ENCODE results near the gene NAV1. TPM values are rescaled to one million over a fixed set of nuclear protein-coding genes. Genes with fewer than 3 reads are reported as not detected.

Gene NAV1
- total and polyA plus RNA-seq, 2 of the 8 experiments (the other 6 are each of a cell fraction or from before 2014, with no cell fraction given) = 9.9 to 42.7 TPM

DNA sequence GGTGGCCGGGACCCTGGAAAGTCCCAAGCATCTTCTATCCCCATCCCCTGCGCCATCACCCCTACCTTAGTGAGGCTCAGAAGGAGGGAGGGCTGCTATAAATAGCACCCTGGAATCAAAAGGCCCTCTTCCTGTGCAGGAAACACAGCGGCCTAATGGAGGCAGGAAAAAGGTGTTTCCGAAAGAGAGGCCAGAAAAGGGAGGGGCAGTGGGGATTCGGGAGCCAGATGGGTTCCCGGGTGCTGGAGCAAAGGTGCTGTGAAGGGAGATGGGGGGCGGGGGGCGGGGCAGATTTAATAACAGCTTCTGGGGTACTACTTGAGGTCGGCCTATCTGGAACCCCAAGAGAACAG, 16.6 kb downstream of the NAV1 start:
- Histone ChIP-seq H3K18ac (ENCODE audit: extremely low read depth, low read length) (no peak overlapping the region), H3K9me3 (ENCODE audit: insufficient read depth in 2 of 2, low read depth in 1 of 2, low read length in 1 of 2) (no peaks in the 10 kb centered on the region), H2BK5ac (ENCODE audit: low read depth, low read length) (no peak overlapping the region), H3K23me2 (ENCODE audit: low read depth, low read length) (no peaks in the 10 kb centered on the region), H2BK15ac (ENCODE audit: low read length) (no peak overlapping the region), H3K79me2 (ENCODE audit: control insufficient read depth in 1 of 2, insufficient read depth in 2 of 2, low read length in 2 of 2) (no peaks in the 10 kb centered on the region), H3K56ac (replicated peaks; ENCODE audit: insufficient read length, low read depth, low read length) (no peak overlapping the region), H3K4me3 (ENCODE audit: extremely low read depth in 1 of 4, insufficient read depth in 2 of 4, low read depth in 3 of 4, low read length in 4 of 4) (no peak overlapping the region), H3K9ac (replicated peaks in 1 of 4; ENCODE audit: extremely low read depth in 1 of 4, low read depth in 3 of 4, low read length in 3 of 4) (no peak overlapping the region), H3K23ac (ENCODE audit: insufficient read length) (no peak overlapping the region), H2AK5ac (ENCODE audit: low read depth, low read length) (no peak overlapping the region), H4K8ac (ENCODE audit: extremely low read depth, insufficient read depth, low read length) (no peak overlapping the region), H3K79me1 (ENCODE audit: low read depth, low read length) (no peaks in the 10 kb centered on the region), H4K91ac (replicated peaks; ENCODE audit: insufficient read length, low read length) (no peak overlapping the region), H3K4ac (replicated peaks; ENCODE audit: insufficient read length, low read depth, low read length) (no peak overlapping the region), H2BK12ac (ENCODE audit: low read depth, low read length) (no peak overlapping the region), H2AFZ (ENCODE audit: low read length) (no peak overlapping the region), H3K36me3 (ENCODE audit: control insufficient read depth in 2 of 4, insufficient read depth in 4 of 4, low read length in 3 of 4) (no peaks in the 10 kb centered on the region), H4K20me1 (replicated peaks in 1 of 2; ENCODE audit: control insufficient read depth in 1 of 2, insufficient read depth in 2 of 2, low read length in 2 of 2) (no peaks in the 10 kb centered on the region), H4K5ac (ENCODE audit: insufficient read length, low read depth, low read length) (no peak overlapping the region), H3K4me1 (replicated peaks in 1 of 4; ENCODE audit: control insufficient read depth in 3 of 4, insufficient read depth in 4 of 4, low read length in 3 of 4) (peaks cover 0 to 8% (median 3%) of the 10 kb centered on the region in 4 experiments; a peak in 4 of 7 replicates), H2BK20ac (ENCODE audit: low read length) (no peak overlapping the region), H3K27ac (ENCODE audit: low read depth, low read length) (no peak overlapping the region), H2BK120ac (replicated peaks; ENCODE audit: low read depth, low read length) (no peak overlapping the region), H3K4me2 (ENCODE audit: insufficient read depth in 1 of 2, low read depth in 2 of 2, low read length in 2 of 2) (no peak overlapping the region), H3K14ac (ENCODE audit: insufficient read length) (no peak overlapping the region), H3K27me3 (replicated peaks in 1 of 4; ENCODE audit: control insufficient read depth in 3 of 4, extremely low read depth in 1 of 4, insufficient read depth in 3 of 4, low read length in 3 of 4) (no peaks in the 10 kb centered on the region)
- DNase-seq (ENCODE audit: low read depth in 1 of 2, low spot score in 2 of 2) = no peak
- 83% methylated on average over 6 of the region's 9 CpGs; no CpG with 5 or more reads in 1 of the 2 experiments for WGBS, 2 experiments (ENCODE audit: extremely low coverage in 1 of 2, insufficient coverage in 1 of 2, insufficient read length in 1 of 2, insufficient replicate concordance in 2 of 2, low coverage in 1 of 2, low lambda C conversion rate in 2 of 2, missing lambda C conversion rate in 1 of 2)
- ChIA-PET CTCF (ENCODE audit: partially characterized antibody) (interaction anchor here (0.8 to 22.6 kb wide), 11 partner anchors 10 to 233 kb away, joined by 3 to 499 read pairs (median 4); no protein-coding TSS in a partner anchor), POLR2A (ENCODE audit: partially characterized antibody) (interaction anchor here (0.9 kb wide), 1 partner anchor 131 kb away, joined by 3 read pairs; no protein-coding TSS in a partner anchor)
- no peak for FAIRE-seq
- TF ChIP-seq GABPA (IDR thresholded peaks at IDR 0.05; ENCODE audit: borderline replicate concordance, insufficient read depth, low read length) = no peak
- no peak for TF ChIP-seq BACH1 (IDR thresholded peaks at IDR 0.05; ENCODE audit: low read length)
- TF ChIP-seq, protein P1, sequence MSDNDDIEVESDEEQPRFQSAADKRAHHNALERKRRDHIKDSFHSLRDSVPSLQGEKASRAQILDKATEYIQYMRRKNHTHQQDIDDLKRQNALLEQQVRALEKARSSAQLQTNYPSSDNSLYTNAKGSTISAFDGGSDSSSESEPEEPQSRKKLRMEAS (IDR thresholded peaks at IDR 0.05) = no peak
- no peak for TF ChIP-seq CHD1 (IDR thresholded peaks at IDR 0.05; ENCODE audit: low read depth, low read length)
- no peak for TF ChIP-seq PHF8 (conservative IDR thresholded peaks at IDR 0.05; ENCODE audit: low read depth, low read length)
- TF ChIP-seq, protein P2, sequence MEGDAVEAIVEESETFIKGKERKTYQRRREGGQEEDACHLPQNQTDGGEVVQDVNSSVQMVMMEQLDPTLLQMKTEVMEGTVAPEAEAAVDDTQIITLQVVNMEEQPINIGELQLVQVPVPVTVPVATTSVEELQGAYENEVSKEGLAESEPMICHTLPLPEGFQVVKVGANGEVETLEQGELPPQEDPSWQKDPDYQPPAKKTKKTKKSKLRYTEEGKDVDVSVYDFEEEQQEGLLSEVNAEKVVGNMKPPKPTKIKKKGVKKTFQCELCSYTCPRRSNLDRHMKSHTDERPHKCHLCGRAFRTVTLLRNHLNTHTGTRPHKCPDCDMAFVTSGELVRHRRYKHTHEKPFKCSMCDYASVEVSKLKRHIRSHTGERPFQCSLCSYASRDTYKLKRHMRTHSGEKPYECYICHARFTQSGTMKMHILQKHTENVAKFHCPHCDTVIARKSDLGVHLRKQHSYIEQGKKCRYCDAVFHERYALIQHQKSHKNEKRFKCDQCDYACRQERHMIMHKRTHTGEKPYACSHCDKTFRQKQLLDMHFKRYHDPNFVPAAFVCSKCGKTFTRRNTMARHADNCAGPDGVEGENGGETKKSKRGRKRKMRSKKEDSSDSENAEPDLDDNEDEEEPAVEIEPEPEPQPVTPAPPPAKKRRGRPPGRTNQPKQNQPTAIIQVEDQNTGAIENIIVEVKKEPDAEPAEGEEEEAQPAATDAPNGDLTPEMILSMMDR (IDR thresholded peaks at IDR 0.05; ENCODE audit: control extremely low read depth in 1 of 3, insufficient read depth in 1 of 3, low read depth in 1 of 3, low read length in 3 of 3) = no peak
- no peak for TF ChIP-seq RXRA (IDR thresholded peaks at IDR 0.05; ENCODE audit: insufficient read depth, low read depth, low read length)
- TF ChIP-seq CHD2 (IDR thresholded peaks at IDR 0.05; ENCODE audit: low read length) = no peak
- TF ChIP-seq, protein P3, sequence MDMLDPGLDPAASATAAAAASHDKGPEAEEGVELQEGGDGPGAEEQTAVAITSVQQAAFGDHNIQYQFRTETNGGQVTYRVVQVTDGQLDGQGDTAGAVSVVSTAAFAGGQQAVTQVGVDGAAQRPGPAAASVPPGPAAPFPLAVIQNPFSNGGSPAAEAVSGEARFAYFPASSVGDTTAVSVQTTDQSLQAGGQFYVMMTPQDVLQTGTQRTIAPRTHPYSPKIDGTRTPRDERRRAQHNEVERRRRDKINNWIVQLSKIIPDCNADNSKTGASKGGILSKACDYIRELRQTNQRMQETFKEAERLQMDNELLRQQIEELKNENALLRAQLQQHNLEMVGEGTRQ (IDR thresholded peaks at IDR 0.05; ENCODE audit: low read length) = no peak
- TF ChIP-seq TCF12 (IDR thresholded peaks at IDR 0.05; ENCODE audit: low read depth, low read length) = no peak

All from H1 (cell line).